ENCODE measurements around the gene FAXDC2. TPM values are rescaled to one million over a fixed set of nuclear protein-coding genes. Genes with fewer than 3 reads are reported as not detected.

The FAXDC2 gene, protein sequence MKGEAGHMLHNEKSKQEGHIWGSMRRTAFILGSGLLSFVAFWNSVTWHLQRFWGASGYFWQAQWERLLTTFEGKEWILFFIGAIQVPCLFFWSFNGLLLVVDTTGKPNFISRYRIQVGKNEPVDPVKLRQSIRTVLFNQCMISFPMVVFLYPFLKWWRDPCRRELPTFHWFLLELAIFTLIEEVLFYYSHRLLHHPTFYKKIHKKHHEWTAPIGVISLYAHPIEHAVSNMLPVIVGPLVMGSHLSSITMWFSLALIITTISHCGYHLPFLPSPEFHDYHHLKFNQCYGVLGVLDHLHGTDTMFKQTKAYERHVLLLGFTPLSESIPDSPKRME
- total RNA-seq: under 1 TPM in 1 of 2 experiments, not detected in 1; 0.14 TPM

DNA sequence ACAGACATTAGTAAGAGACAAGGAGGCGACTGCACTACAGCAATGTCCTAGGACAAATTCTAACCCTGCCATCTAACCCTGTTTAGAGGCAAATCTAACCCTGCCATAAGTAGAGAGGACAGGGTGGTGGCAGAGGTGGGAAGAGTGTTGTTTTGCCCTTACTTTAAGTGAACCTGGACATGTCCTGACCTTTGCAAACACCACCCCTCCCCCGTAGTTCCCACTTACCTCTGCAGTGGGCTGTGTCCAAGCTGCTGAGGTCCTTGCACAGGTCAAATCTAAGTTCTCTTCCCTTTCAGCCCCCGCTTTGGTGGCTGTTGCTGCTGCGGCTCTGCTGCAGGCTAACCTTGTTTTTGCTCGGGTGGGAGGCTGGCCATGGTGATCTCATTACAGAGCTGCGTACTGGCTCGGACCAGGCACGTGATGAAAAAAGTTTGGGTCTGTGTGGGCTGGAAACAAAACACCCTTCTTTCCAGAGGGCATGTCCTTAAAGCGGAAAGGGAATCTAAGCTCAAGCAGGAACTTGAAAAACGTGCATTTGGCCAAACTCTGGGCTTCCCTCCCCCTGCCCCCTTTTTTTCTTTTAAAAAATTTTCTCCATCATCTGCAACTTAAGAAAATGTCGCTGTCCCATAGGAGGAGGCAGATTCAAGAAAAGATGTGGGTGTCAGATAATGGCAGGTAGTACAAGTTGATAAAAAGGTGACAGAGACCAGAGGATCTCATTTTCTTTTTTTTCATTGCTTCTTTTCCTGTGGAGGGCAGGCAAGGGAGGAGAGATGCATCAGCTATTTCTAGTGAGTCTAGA is at the start of gene FAXDC2:
Gene FAXDC2 (minus strand): TSS at position 349 of the 808 bp plus-strand sequence. CDS start 12,425 bp downstream, outside the sequence.
- Mint-ChIP-seq H3K9me3 (ENCODE audit: low read depth) (no peaks in the 10 kb centered on the region), H3K27ac (no peak within 1 kb of the TSS), H3K27me3 (no peaks in the 10 kb centered on the region), H3K36me3 (ENCODE audit: low read depth) (peaks cover under 1% of the 10 kb centered on the region), H3K4me3 (no peak within 1 kb of the TSS), H3K4me1 (peaks cover 20% of the 10 kb centered on the region)
- ChIA-PET CTCF (no interaction called here), POLR2A (interaction anchor here (0.8 kb wide), 1 partner anchor 49 kb away, joined by 3 read pairs; no protein-coding TSS in a partner anchor)
- ATAC-seq (no peak), DNase-seq (no peak)
- intact Hi-C loops (cut with DNase I, micrococcal nuclease): no loop called here

DNA sequence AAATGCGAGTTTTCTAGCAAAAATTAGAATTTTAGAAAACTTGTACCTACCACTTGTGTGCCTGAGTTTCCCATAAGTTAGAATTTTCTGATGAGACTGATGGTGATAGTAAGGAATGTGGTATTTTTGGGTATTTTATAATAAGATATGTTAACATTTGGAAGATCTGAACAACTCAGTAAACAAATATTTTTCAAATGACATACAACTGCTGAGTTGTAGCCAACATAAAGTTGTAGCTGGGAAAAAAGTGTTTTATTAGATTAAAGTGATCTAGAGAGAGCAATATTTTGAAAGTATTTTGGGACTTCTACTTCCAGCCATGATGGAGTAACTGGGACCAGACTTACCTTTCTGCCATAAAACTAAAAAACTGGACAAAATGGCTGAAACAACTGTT is 49.7 kb upstream of the FAXDC2 start:
- ChIA-PET CTCF (no interaction called here), POLR2A (no interaction called here)
- Mint-ChIP-seq H3K9me3 (ENCODE audit: low read depth) (no peaks in the 10 kb centered on the region), H3K4me1 (no peaks in the 10 kb centered on the region), H3K4me3 (no peak overlapping the region), H3K27ac (no peak overlapping the region), H3K36me3 (ENCODE audit: low read depth) (peaks cover 61% of the 10 kb centered on the region), H3K27me3 (no peaks in the 10 kb centered on the region)
- intact Hi-C loops (cut with DNase I, micrococcal nuclease): no loop called here
- ATAC-seq: no peak
- DNase-seq: no peak

DNA sequence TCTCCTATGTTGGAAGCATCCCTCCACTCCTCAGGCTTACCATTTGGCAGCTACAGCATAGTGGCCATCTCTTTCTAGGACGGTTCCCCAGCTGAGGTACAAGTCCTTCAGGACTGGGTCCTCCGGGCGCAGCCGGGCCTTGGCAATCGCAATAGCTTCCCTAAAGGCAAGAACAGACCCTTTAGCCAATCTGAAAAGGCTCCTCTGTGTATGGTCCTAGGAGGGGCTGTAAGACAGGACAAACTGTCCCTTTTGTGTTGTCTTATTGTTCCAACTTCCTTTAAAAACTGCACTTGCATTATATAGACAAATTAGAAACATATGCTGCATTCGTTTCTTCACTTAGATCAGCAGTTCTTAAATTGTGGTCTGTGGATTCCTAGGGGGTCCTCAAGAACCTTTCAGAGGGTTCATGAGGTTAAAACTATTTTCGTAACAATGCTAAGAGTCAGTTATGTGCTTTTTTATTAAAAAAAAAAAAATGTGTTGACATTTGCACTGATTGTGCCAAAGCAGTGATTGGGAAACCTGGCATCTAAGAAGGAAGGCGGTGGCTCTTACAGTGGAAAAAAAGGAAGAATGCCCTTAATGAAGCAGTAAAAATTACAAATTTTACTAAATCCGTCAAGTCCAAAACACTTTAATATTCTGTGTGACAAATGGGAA is 48.9 kb upstream of the FAXDC2 start:
- Mint-ChIP-seq H3K36me3 (ENCODE audit: low read depth) (peaks cover 59% of the 10 kb centered on the region), H3K4me1 (no peaks in the 10 kb centered on the region), H3K27ac (no peak overlapping the region), H3K4me3 (no peak overlapping the region), H3K9me3 (ENCODE audit: low read depth) (no peaks in the 10 kb centered on the region), H3K27me3 (no peaks in the 10 kb centered on the region)
- CTCF ChIA-PET: no interaction called here
- intact Hi-C loops (cut with DNase I, micrococcal nuclease): no loop called here
- ATAC-seq (no peak), DNase-seq (no peak)
- POLR2A ChIA-PET: no interaction called here

DNA sequence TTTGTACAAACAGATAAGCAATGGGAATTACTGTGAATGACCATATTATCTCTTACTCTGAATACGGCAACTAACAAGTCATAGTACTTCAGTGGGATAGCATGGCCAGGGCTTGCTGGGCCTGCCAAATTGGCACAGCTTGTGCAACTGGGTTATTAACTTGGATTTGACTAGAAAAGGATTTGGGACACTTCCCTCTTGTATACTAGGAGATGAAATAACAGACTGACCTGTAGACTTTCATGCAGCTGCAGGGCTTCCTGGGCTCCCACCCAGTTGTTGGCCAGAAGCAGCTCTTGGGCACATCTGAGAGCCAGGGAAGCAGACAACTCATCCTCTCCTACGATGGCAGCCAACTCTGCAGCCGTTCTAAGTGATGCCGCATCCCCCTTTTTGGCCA is 47.8 kb upstream of the FAXDC2 start:
- Mint-ChIP-seq H3K27ac (no peak overlapping the region), H3K4me1 (no peaks in the 10 kb centered on the region), H3K9me3 (ENCODE audit: low read depth) (no peaks in the 10 kb centered on the region), H3K27me3 (no peaks in the 10 kb centered on the region), H3K36me3 (ENCODE audit: low read depth) (peaks cover 60% of the 10 kb centered on the region), H3K4me3 (no peak overlapping the region)
- CTCF ChIA-PET: no interaction called here
- POLR2A ChIA-PET: no interaction called here
- DNase-seq: no peak
- ATAC-seq: no peak
- intact Hi-C loops (cut with DNase I, micrococcal nuclease): no loop called here

DNA sequence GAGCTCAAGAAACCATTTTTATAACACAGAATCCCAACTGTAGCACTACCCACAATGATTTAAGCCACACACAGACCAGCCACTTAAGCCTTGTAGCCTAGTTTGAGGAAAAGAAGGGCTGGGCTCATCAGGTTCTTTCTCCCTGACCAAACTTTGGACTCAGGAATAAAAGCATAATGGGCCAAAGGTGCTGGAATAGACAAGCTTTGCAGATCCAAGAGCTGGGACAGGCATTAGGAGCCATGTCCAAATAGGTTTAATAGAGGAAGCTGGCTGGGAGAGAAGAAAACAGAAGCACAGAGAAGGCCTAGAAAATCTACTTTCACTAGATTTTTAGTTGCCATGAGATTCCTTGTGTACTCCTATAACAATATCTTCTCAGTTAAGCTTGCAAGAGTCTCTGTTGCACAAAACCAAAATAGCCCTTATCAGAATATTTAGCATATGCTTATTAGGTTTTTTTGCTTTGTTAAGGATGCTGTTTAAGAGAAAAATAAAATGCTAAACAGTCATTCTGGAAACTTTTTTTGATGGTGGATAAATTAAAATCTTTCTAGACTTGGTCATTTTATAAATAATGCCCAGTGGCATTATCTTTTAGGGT is 46.3 kb upstream of the FAXDC2 start:
- no peaks in the 10 kb centered on the region for H3K27me3 Mint-ChIP-seq
- no peak for DNase-seq
- no peak overlapping the region for H3K4me3 Mint-ChIP-seq
- H3K4me1 Mint-ChIP-seq: no peaks in the 10 kb centered on the region
- intact Hi-C loops (cut with DNase I, micrococcal nuclease): no loop called here
- CTCF ChIA-PET: interaction anchor here (0.5 to 0.7 kb wide), 2 partner anchors 834 to 1008 kb away, joined by 3 to 4 read pairs; no protein-coding TSS in a partner anchor
- POLR2A ChIA-PET: no interaction called here
- H3K9me3 Mint-ChIP-seq (ENCODE audit: low read depth): no peaks in the 10 kb centered on the region
- no peak for ATAC-seq
- H3K36me3 Mint-ChIP-seq (ENCODE audit: low read depth): peaks cover 63% of the 10 kb centered on the region
- H3K27ac Mint-ChIP-seq: no peak overlapping the region

DNA sequence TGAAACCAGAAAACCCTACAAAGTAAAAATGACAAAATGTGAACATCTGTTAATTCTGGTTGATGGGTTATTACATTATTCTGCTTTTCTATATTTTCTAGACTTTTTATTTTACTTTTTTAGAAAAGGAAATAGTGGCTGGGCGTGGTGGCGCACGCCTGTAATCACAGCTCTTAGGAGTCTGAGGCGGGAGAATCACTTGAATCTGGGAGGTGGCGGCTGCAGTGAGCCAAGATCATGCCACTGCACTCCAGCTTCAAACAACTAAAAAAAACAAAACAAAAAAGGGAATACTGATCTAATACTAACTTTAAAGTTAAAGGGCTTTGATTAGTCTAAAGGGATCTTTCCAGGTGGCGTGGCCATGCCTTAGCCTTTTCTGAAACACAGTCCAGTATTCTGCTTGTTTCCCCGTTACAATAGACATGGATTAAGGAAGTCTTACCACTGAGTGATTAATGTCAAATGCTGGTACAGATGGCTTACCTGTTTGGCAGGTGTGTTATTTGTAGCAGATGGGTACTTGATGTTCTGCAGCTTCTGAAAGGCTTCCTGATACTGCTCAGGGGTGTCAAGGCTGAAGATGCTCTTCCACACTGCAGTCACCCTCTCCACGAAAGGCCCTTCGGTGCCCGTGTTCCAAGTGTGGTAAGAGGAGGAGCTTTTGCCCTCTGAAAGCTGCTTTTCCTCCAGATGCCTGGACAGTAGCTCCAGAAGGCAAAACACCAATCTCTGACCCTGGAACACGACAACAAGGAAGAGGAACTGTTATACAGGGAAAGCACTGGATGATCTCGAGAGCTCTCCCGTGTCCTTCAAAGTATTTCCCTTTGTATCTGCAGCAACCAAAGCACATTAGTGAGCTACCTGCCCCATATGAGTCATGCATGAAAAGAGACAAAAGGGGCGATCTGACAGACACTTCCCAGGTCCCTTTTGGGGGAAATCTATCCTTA is 45.5 kb upstream of the FAXDC2 start:
- H3K27me3 Mint-ChIP-seq: no peaks in the 10 kb centered on the region
- intact Hi-C loops (cut with DNase I, micrococcal nuclease): no loop called here
- DNase-seq: no peak
- no peak overlapping the region for H3K4me3 Mint-ChIP-seq
- CTCF ChIA-PET: interaction anchor here (0.7 to 1.1 kb wide), 2 partner anchors 21 to 245 kb away, joined by 3 read pairs; no protein-coding TSS in a partner anchor
- POLR2A ChIA-PET: no interaction called here
- H3K27ac Mint-ChIP-seq: no peak overlapping the region
- no peaks in the 10 kb centered on the region for H3K4me1 Mint-ChIP-seq
- H3K36me3 Mint-ChIP-seq (ENCODE audit: low read depth): peaks cover 71% of the 10 kb centered on the region
- no peak for ATAC-seq
- no peaks in the 10 kb centered on the region for H3K9me3 Mint-ChIP-seq (ENCODE audit: low read depth)

DNA sequence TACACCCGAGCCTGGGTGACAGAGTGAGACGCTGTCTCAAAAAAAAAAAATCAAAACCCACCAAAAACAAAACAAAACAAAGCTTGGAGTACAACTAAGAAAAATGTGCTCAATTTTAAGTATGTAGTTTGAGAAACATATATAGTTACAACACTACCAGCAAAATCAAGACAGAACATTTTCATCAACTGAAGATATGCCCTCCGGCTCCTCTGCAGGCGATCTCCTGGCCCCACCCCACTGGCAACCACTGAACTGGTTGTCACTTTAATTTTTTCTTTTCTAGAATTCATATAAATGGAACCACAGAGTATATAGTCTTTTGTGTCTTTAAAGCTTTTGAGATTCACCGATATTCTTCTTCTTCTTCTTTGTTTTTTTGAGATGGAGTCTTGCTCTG is 43.0 kb upstream of the FAXDC2 start:
- Mint-ChIP-seq H3K4me1 (no peaks in the 10 kb centered on the region), H3K27me3 (no peaks in the 10 kb centered on the region), H3K27ac (no peak overlapping the region), H3K9me3 (ENCODE audit: low read depth) (no peaks in the 10 kb centered on the region), H3K4me3 (no peak overlapping the region), H3K36me3 (ENCODE audit: low read depth) (peaks cover 81% of the 10 kb centered on the region)
- ChIA-PET CTCF (no interaction called here), POLR2A (no interaction called here)
- intact Hi-C loops (cut with DNase I, micrococcal nuclease): no loop called here
- no peak for ATAC-seq
- no peak for DNase-seq

DNA sequence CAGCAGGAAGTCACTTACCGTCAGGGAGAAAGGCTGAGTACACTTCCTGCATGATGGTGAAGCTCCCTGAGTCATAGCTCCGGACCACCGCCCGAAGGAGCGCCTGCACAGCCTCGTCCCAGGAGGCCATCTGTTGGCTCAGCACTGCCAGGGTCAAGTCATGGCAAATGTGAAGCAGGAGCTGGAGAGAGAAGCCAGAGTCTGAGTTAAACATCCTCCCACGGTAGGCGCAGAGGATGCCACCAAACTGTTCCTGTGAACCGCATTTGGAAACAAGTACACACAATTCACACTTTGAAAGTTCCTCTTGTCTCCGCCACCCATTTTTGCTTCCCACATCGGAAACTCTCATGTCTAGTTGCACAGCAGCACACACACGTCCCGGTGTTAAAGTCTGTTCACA is 42.0 kb upstream of the FAXDC2 start:
- POLR2A ChIA-PET: no interaction called here
- no peak overlapping the region for H3K27ac Mint-ChIP-seq

DNA sequence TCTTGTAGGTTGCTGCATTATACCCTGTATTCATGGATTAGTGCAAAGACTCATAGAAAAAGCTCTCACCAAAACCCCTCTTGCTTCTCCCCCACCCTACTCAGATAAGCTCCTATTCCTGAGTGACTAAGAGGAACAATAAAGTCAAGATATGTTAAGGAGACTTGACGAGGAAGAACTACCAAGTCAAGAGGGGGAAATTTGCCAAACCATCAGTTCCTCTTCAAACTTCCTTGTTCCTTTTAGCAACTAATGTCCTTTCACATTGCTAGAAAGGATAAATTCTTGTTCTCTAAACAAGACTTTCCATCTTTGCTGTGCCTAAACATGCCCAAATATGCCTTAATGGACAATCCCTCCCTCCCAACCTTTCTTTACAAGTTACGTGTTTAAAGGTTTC is 35.0 kb upstream of the FAXDC2 start:
- Mint-ChIP-seq H3K4me1 (no peaks in the 10 kb centered on the region), H3K27ac (no peak overlapping the region), H3K4me3 (no peak overlapping the region), H3K27me3 (no peaks in the 10 kb centered on the region), H3K36me3 (ENCODE audit: low read depth) (peaks cover 91% of the 10 kb centered on the region), H3K9me3 (ENCODE audit: low read depth) (peaks cover 24% of the 10 kb centered on the region)
- ChIA-PET CTCF (no interaction called here), POLR2A (no interaction called here)
- no peak for ATAC-seq
- intact Hi-C loops (cut with DNase I, micrococcal nuclease): no loop called here
- DNase-seq: no peak

More for the DNA sequence above, 42.0 kb upstream of the FAXDC2 start:
- no peaks in the 10 kb centered on the region for H3K4me1 Mint-ChIP-seq
- CTCF ChIA-PET: no interaction called here
- intact Hi-C loops (cut with DNase I, micrococcal nuclease): no loop called here
- DNase-seq (no peak), ATAC-seq (no peak)
- peaks cover 1% of the 10 kb centered on the region for H3K9me3 Mint-ChIP-seq (ENCODE audit: low read depth)
- peaks cover 82% of the 10 kb centered on the region for H3K36me3 Mint-ChIP-seq (ENCODE audit: low read depth)
- no peak overlapping the region for H3K4me3 Mint-ChIP-seq
- H3K27me3 Mint-ChIP-seq: no peaks in the 10 kb centered on the region

DNA sequence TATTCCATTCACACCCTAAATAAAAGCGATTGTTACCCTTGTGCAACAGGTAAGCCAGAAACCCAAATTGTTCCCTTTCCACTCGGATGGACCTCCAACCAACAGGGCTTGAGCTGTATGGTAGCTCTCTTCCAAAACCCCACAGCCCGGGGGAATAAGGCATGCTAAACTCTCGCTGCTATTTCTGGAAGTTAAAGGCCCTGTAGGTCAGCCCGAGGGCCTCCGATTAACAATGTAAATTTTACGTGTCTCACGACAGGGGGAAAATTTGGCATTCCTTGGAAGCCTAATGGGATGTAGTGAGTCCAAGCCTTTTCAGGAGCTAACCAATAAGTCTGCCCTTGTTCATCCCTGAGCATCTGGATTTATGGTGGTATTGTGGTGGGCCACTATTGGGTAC is 34.0 kb upstream of the FAXDC2 start:
- no peak for DNase-seq
- H3K4me1 Mint-ChIP-seq: no peaks in the 10 kb centered on the region
- POLR2A ChIA-PET: no interaction called here
- no peak for ATAC-seq
- H3K27ac Mint-ChIP-seq: no peak overlapping the region
- intact Hi-C loops (cut with DNase I, micrococcal nuclease): no loop called here
- H3K9me3 Mint-ChIP-seq (ENCODE audit: low read depth): peaks cover 26% of the 10 kb centered on the region
- CTCF ChIA-PET: interaction anchor here (0.6 kb wide), 1 partner anchor 1060 kb away, joined by 3 read pairs; no protein-coding TSS in a partner anchor
- peaks cover 94% of the 10 kb centered on the region for H3K36me3 Mint-ChIP-seq (ENCODE audit: low read depth)
- no peaks in the 10 kb centered on the region for H3K27me3 Mint-ChIP-seq
- H3K4me3 Mint-ChIP-seq: no peak overlapping the region

DNA sequence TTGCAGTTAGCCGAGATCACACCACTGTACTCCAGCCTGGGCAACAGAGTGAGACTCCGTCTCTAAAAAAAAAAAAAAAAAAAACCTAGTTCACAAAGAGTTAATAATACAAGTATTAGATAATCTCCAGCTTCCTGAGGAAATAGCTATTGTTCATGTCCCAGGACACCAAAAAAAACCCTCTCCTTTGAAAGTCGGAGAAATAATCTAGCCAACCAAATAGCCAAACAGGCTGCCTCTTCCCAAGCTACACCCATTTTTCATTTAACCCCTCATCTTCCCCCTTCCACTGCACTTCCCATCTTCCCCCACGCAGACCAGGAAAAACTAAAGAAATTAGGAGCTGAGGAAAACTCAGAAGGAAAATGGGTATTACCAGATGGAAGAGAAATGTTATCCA is 31.6 kb upstream of the FAXDC2 start:
- ATAC-seq (no peak), DNase-seq (no peak)
- peaks cover 88% of the 10 kb centered on the region for H3K36me3 Mint-ChIP-seq (ENCODE audit: low read depth)
- no peaks in the 10 kb centered on the region for H3K27me3 Mint-ChIP-seq
- intact Hi-C loops (cut with DNase I, micrococcal nuclease): no loop called here
- no peak overlapping the region for H3K27ac Mint-ChIP-seq
- no peaks in the 10 kb centered on the region for H3K4me1 Mint-ChIP-seq
- CTCF ChIA-PET: interaction anchor here (0.6 to 1.4 kb wide), 2 partner anchors 13 to 441 kb away, joined by 3 read pairs; no protein-coding TSS in a partner anchor
- no peak overlapping the region for H3K4me3 Mint-ChIP-seq
- H3K9me3 Mint-ChIP-seq (ENCODE audit: low read depth): peaks cover 33% of the 10 kb centered on the region
- POLR2A ChIA-PET: no interaction called here
